ENCODE measurements around the gene RRP36. TPM values are rescaled to one million over a fixed set of nuclear protein-coding genes. Genes with fewer than 3 reads are reported as not detected.
"Not testable (repeated sequence)": the region's sequence is repeated elsewhere in the genome, so short reads cannot be mapped to it uniquely, and the experiment has no call there.

RRP36 gene
- total RNA-seq, 4 donors from 2014 or later = 32.2 to 200 (median 40.5) TPM

DNA sequence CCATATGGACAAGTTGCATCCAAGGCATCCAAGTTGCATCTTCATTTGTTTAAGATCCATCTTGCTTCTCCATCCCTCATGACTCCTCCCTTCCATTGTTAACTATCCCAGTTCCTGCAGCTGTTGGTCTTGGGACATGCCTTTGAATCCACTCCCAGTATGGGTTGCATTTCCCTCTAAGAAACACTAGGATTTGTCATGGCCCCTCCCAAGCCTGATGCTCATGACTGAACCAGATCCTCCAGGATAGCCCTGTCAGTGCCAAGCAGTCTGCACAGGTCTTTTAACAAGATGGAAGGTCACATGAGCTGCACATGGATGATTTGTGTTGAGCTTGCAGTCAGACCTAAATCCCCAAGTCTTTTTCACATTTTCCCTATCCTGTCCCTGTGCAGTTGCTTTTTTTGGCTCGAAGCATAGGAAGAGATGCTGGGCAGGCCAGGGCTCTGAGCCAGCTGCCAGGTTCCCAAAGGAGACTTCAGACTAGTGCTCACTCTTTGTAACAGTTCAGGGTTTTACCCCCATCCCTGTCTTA lies 32.9 kb upstream of the RRP36 start:
- no peaks in the 10 kb centered on the region for H3K27me3 ChIP-seq
- H3K36me3 ChIP-seq = peaks cover 0 to 3% (median 0%) of the 10 kb centered on the region in 4 donors
- no peak overlapping the region for H3K4me3 ChIP-seq
- DNase-seq = no peak
- in situ Hi-C loops (cut with MboI; ENCODE audit: low pct_ligation_motif_present in 1 of 4, low pct_unique_long_range_greater_than_20kb in 1 of 4, low sequenced_read_pairs in 3 of 4) = no loop called here
- no peaks in the 10 kb centered on the region for H3K9me3 ChIP-seq
- 76% methylated on average over 1 of the region's 1 CpG; no CpG with 5 or more reads in 1 of the 2 donors for WGBS, 2 donors (ENCODE audit: low coverage in 1 of 2)
- H3K4me1 ChIP-seq = peaks cover 17 to 48% (median 40%) of the 10 kb centered on the region in 4 donors
- H3K27ac ChIP-seq = no peak overlapping the region
- intact Hi-C loops (cut with DNase I; ENCODE audit: low total_unique reads) = no loop called here
- TF ChIP-seq POLR2AphosphoS5 (IDR thresholded peaks at IDR 0.05) = no peak
- TF ChIP-seq POLR2A (IDR thresholded peaks at IDR 0.05) = no peak
- TF ChIP-seq, protein P1, sequence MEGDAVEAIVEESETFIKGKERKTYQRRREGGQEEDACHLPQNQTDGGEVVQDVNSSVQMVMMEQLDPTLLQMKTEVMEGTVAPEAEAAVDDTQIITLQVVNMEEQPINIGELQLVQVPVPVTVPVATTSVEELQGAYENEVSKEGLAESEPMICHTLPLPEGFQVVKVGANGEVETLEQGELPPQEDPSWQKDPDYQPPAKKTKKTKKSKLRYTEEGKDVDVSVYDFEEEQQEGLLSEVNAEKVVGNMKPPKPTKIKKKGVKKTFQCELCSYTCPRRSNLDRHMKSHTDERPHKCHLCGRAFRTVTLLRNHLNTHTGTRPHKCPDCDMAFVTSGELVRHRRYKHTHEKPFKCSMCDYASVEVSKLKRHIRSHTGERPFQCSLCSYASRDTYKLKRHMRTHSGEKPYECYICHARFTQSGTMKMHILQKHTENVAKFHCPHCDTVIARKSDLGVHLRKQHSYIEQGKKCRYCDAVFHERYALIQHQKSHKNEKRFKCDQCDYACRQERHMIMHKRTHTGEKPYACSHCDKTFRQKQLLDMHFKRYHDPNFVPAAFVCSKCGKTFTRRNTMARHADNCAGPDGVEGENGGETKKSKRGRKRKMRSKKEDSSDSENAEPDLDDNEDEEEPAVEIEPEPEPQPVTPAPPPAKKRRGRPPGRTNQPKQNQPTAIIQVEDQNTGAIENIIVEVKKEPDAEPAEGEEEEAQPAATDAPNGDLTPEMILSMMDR (IDR thresholded peaks at IDR 0.05) = no peak
- no peak for TF ChIP-seq EP300 (IDR thresholded peaks at IDR 0.05; ENCODE audit: low read depth)

DNA sequence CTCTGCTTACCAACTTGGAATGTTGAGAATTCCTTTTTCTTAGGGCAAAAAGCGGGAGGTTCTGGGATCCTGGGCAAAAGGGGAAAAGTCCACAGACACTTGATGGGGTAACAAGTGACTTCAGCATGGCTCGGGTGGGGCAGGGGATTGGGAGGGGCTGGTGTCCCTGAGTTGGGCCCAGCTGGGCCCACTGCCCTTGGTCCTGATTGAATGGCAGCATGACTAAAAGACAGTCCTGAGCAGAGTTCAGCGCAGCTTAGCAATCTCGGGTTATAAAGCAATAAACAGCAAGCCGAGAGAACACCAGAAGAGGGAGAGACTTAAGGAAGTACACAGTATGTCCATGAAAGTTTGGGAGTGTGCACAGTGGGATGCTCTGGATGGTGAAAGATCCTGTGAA lies 31.5 kb upstream of the RRP36 start:
- WGBS, 2 donors (ENCODE audit: low coverage in 1 of 2) = 0 to 61% methylated on average over 1 to 5 of the region's 5 CpGs
- peaks cover 14 to 43% (median 38%) of the 10 kb centered on the region in 4 donors for H3K4me1 ChIP-seq

GRCh38 chr6:42993445-42993844 lies 28.0 kb upstream of the RRP36 start:
- Histone ChIP-seq H3K4me3 (no peak overlapping the region), H3K4me1 (peaks cover 0 to 26% (median 12%) of the 10 kb centered on the region in 4 donors), H3K27ac (no peak overlapping the region), H3K27me3 (no peaks in the 10 kb centered on the region), H3K9me3 (no peaks in the 10 kb centered on the region), H3K36me3 (peaks cover 0 to 3% (median 0%) of the 10 kb centered on the region in 4 donors)
- no peak for DNase-seq
- in situ Hi-C loops (cut with MboI; ENCODE audit: low pct_ligation_motif_present in 1 of 4, low pct_unique_long_range_greater_than_20kb in 1 of 4, low sequenced_read_pairs in 3 of 4) (no loop called here), intact Hi-C loops (cut with DNase I; ENCODE audit: low total_unique reads) (no loop called here)
- 81 to 89% methylated on average over 2 of the region's 2 CpGs for WGBS, 2 donors (ENCODE audit: low coverage in 1 of 2)
- TF ChIP-seq, protein P1 (IDR thresholded peaks at IDR 0.05) = no peak
- TF ChIP-seq EP300 (IDR thresholded peaks at IDR 0.05; ENCODE audit: low read depth) (no peak), POLR2AphosphoS5 (IDR thresholded peaks at IDR 0.05) (no peak), POLR2A (IDR thresholded peaks at IDR 0.05) (no peak)

More for the DNA sequence above, 31.5 kb upstream of the RRP36 start:
- no peak overlapping the region for H3K4me3 ChIP-seq
- peak overlapping the region; percentile 41 to 59 (median 52) for H3K27ac ChIP-seq
- peaks cover 0 to 3% (median 0%) of the 10 kb centered on the region in 4 donors for H3K36me3 ChIP-seq
- in situ Hi-C loops (cut with MboI; ENCODE audit: low pct_ligation_motif_present in 1 of 4, low pct_unique_long_range_greater_than_20kb in 1 of 4, low sequenced_read_pairs in 3 of 4) (no loop called here), intact Hi-C loops (cut with DNase I; ENCODE audit: low total_unique reads) (no loop called here)
- H3K9me3 ChIP-seq = no peaks in the 10 kb centered on the region
- peak; percentile 74 for DNase-seq
- TF ChIP-seq EP300 (IDR thresholded peaks at IDR 0.05; ENCODE audit: low read depth) (no peak), POLR2AphosphoS5 (IDR thresholded peaks at IDR 0.05) (peak in 1 of 3 donors; percentile 22)
- TF ChIP-seq, protein P1 (IDR thresholded peaks at IDR 0.05) = no peak
- H3K27me3 ChIP-seq = no peaks in the 10 kb centered on the region

GRCh38 chr6:42996513-42996912 lies 24.9 kb upstream of the RRP36 start:
- intact Hi-C loops (cut with DNase I; ENCODE audit: low total_unique reads) (no loop called here), in situ Hi-C loops (cut with MboI; ENCODE audit: low pct_ligation_motif_present in 1 of 4, low pct_unique_long_range_greater_than_20kb in 1 of 4, low sequenced_read_pairs in 3 of 4) (no loop called here)
- H3K4me1 ChIP-seq = peaks cover 0 to 11% (median 3%) of the 10 kb centered on the region in 4 donors
- no peak for DNase-seq
- TF ChIP-seq, protein P1 (IDR thresholded peaks at IDR 0.05) = no peak
- peak in 1 of 3 donors; percentile 20 for TF ChIP-seq POLR2AphosphoS5 (IDR thresholded peaks at IDR 0.05)
- H3K4me3 ChIP-seq = no peak overlapping the region
- no peaks in the 10 kb centered on the region for H3K27me3 ChIP-seq
- no peaks in the 10 kb centered on the region for H3K9me3 ChIP-seq
- no peak overlapping the region for H3K27ac ChIP-seq
- H3K36me3 ChIP-seq = no peaks in the 10 kb centered on the region

DNA sequence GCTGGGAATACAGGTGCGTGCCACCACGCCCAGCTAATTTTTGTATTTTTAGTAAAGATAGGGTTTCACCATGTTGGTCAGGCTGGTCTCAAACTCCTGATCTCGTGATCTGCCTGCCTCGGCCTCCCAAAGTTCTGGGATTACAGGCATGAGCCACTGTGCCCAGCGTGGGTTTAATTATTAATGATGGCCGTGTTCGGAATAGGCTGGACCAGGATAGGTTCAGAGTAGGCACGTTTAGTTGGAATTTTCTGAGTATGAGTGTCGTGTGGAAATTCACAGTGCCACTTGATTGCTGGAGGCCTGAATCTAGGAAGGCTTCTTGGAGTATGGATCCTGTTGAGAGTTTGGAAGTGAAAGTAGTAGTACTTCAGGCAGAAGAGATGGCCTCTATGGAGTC lies 23.2 kb upstream of the RRP36 start:
- H3K9me3 ChIP-seq; H3K27me3 ChIP-seq; intact Hi-C loops (cut with DNase I; ENCODE audit: low total_unique reads); H3K36me3 ChIP-seq; H3K4me3 ChIP-seq; in situ Hi-C loops (cut with MboI; ENCODE audit: low pct_ligation_motif_present in 1 of 4, low pct_unique_long_range_greater_than_20kb in 1 of 4, low sequenced_read_pairs in 3 of 4); H3K27ac ChIP-seq; DNase-seq: not testable (repeated sequence)
- H3K4me1 ChIP-seq = peaks cover 0 to 11% (median 3%) of the 10 kb centered on the region in 4 donors
- 95 to 100% methylated on average over 3 to 9 of the region's 9 CpGs for whole genome bisulfite sequencing, 2 donors (ENCODE audit: low coverage in 1 of 2)

Measured in transverse colon (tissue), 4 donors.